Stimulated activated CD8-positive, alpha-beta memory T cell treated with anti-CD3 and anti-CD28 coated beads, Interleukin-4, amount 100 ng/mL, for 24 hours (primary cell): ENCODE measurements around the gene ERI3.

Experiments
- DNase-seq: peaks from one replicate; pipeline ENCODE4 v3.0.0-alpha.2; 2020; ENCODE audit warnings: low read depth

The ERI3 gene

GRCh38 chr1:44283524-44284173, 71.4 kb downstream of the ERI3 start:
- DNase-seq: no peak

DNA sequence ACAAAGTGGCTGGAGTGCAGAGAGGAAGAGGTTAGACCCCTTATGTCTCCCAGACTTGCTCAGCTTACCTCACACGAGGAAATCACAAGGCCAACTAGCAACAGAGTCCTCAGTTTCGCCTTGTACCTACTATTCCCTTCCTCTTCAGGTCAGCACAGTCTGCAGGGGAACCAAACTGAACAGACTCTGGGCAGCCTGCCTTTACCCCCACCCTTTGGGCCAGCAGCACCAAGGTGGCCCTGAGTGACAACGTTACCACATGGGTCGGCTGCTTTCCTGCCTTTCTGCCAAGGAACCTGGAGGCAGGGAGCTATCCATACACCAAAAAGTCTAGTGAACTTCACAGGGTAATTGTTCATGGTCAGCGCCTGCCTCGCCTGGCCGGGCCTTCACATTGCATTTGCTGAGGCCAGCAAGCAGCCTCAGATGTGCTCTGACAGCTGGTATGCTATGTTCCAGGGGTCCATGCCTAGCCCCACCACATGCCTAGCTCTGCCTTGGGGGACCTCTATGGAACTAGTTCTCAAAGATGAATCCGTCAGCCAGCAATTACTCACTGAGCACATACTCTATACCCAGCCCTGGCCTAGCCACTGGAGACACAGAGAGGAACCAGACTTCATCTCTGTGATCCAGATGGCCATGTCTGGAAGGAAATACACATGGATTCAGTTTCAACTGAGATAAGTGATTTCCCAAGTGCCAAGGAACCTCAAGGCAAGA, 72.2 kb downstream of the ERI3 start:
- DNase-seq: no peak

- DNase-seq: no peak
Observed at GRCh38 chr1:44281962-44282703, 72.9 kb downstream of the ERI3 start.

DNA sequence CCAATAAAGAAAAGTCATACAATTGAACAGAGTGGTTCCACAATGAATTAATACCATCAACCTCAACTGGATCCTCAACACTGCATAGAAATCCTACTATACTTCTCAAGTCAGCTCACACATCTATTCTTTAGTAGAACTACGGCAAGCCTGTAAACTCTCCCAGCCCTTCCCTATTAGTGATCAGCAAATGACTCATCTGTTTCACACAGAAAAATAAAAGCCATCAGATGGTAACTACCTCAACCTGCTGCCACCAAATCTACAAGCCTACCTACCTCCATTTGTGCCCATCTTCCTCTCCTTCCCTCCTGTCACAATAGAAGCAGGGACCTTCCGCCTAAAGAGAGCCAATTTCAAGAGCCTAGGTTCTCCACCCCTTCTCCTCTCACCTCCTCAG, 78.2 kb downstream of the ERI3 start:
- DNase-seq: no peak

DNA sequence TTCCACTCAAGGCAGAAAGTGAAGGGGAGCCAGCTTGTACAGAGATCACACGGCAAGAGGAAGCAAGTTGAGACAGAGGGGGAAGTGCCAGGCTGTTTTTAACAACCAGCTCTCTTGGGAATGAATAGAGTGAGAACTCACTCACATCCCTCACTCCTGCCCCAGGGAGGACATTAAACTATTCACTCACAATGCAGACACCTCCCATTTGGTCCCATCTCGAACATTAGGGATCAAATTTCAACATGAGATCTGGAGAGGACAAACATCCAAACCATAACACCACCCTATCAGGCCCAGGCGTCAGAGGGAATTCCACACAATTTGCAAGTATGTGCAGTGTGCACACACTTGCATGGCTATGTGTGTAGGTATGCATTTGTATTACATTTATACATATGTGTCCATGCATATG, 79.1 kb downstream of the ERI3 start:
- no peak for DNase-seq

GRCh38 chr1:44275296-44275962, 79.6 kb downstream of the ERI3 start:
- DNase-seq: no peak

- no peak for DNase-seq
Observed at GRCh38 chr1:44273560-44274350, 81.3 kb downstream of the ERI3 start.

- no peak for DNase-seq
Observed at GRCh38 chr1:44272992-44273391, 82.1 kb downstream of the ERI3 start.

DNA sequence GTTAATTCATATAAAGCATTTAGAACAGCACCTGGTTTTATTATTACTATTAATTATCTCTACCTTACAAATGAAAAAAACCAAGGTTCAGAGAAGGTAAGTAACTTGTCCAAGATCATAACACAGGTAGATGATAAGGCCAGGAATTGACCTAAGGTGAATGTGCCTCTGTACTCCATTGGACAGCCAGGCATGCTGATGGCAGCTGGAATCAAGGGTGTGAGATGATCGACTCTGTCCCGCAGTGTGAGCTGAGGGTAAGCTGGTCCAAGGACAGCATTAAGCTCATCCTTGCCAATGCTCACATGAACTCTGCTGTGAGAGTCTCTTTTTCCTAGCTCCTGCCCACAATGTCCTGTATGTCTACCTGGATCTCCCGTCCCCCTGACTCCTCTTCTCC, 83.4 kb downstream of the ERI3 start:
- no peak for DNase-seq

- DNase-seq: no peak
Observed at GRCh38 chr1:44270686-44271628, 84.1 kb downstream of the ERI3 start.

- DNase-seq: no peak
Observed at GRCh38 chr1:44268054-44268453, 87.0 kb downstream of the ERI3 start.

GRCh38 chr1:44267438-44267837, 87.6 kb downstream of the ERI3 start:
- DNase-seq: no peak

DNA sequence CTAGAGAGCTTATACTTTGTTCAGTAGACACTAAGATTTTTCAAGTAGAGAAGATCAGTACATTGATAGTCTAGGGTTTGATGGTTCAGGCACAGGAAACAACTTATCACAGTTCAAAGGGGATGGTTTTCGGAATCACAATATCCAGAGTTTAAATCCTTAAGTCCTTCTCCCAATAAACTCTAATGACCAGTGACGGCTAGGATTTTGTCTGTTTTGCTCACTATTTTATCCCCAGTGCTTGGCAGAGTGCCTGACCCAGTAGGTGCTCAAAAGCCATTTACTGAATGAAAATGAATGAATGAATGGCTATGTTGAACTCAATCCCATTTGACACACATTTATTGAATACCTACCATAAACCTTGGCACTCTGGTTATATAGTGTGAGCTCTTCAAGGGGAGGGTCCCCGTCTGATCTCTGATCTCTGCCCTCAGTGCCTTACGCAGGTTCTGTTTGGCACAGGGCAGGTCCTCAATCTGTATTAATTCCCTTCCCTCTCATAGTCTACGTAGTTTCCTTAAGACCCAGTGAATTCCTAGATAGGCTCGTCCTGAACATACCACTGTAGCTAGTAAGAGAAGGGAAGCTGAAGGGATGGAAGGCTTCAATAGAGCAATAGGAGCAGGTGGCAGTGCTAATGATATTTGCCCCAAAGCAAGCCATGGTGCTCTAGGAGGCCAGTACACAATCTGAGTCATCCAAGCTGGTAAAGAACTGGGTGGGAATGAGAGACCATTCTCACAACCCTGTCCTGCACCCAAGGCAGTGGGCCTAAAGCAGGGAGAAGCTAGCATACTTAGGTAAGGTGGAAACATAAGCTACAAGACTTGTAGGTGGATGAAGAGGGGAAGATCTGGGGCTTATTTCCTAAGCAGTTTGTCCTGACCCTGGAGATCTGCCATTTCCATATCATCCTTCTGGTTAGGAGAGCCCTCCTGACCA, 88.4 kb downstream of the ERI3 start:
- no peak for DNase-seq

GRCh38 chr1:44265656-44266358, 89.2 kb downstream of the ERI3 start:
- no peak for DNase-seq

DNA sequence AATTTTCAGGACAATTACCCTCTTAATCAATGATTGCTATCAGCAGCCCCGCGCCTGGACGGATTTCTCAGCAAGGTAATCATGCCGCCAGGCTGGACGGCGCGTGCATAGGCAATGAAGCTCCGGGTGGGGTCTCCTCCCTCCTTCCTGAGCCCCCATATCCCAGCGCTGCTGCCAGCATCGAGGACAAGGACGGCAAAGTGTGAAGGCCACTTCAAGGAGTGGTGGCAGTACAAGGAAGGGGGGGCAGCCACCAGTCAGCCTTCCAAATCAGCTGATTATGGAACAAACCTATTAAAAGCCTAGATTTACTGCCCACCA, 90.6 kb downstream of the ERI3 start:
- no peak for DNase-seq

DNA sequence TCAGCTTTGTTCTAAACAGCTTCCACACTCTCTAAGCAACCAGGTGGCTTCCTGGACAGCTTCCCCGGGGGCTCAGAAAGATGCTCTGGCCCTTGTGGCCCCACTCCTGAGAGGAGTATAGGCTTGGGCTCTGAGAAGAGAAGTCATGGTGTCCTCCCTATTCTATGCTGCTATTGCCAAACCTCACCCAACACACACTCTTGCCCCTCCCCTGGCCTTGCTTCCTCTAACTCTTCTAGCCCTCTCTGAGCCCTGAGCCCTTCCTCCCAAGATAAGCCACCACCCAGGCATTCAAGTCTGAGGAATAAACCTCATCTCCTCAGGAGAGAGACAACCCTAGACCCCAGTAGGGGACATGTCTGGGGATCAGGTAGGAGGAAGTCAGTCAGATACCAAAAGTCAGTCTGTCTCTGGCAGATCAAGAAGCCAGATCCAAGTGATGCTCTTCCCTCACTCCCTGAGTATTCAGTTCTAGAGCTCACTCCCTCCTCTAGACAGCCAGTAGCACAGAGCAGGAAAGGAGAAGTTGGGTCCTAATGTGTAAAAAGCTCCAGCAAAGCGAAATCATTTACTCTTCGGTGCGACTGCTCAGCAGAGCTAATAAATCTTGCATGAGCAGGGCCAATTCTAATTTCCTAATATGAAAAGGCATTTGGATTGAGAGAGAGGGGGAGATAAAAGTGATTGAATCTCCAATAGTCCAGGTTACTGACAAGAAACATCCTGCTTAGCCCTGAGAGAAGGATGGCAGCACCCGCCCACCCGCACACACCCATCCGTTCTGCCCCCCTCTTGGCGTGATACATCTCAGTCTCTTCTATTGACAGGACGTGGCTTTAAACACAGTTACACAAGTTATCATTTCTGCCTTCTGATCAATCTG, 91.2 kb downstream of the ERI3 start:
- DNase-seq: no peak

GRCh38 chr1:44262816-44263567, 92.1 kb downstream of the ERI3 start:
- no peak for DNase-seq
